Measurements from ENCODE around the gene GOLIM4. TPM values are rescaled to one million over a fixed set of nuclear protein-coding genes. Genes with fewer than 3 reads are reported as not detected.
"Not testable (repeated sequence)": the region's sequence is repeated elsewhere in the genome, so short reads cannot be mapped to it uniquely, and the experiment has no call there.

The GOLIM4 gene
- polyA plus RNA-seq, 1 donor from 2014 or later = 3.2 TPM

DNA sequence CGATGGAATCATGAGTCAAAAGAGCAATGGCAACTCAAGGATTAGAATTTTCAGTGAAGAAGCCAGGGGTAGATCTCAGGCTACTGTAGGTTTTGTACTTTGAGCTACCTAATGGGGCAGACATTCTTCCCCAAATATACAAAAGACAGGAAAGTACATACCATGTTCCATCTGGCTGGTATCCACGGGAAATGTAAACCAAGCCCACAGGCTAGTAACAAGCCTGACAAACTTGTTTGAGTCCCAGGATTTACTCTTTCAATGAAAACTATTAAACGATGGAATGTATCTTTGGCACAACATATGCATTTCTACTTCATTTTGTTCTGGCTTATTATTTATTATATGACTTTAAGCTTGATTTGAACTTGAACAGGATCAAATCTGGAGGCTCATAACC, 44.2 kb upstream of the GOLIM4 start:
- H3K9me2 ChIP-seq (ENCODE audit: insufficient read depth, low read length) = no peaks in the 10 kb centered on the region
- no peaks in the 10 kb centered on the region for H3K79me2 ChIP-seq (replicated peaks; ENCODE audit: insufficient read depth, low read length)
- no peaks in the 10 kb centered on the region for H3K9me3 ChIP-seq (ENCODE audit: low read length)
- no peak overlapping the region for H3K27ac ChIP-seq (ENCODE audit: low read length)
- no peaks in the 10 kb centered on the region for H3K27me3 ChIP-seq (ENCODE audit: insufficient read depth, low read depth, low read length)
- no peak overlapping the region for H3K4me2 ChIP-seq (ENCODE audit: low read length)
- no peaks in the 10 kb centered on the region for H3F3A ChIP-seq (ENCODE audit: insufficient read depth, low read length, poor library complexity, severe bottlenecking)
- no peaks in the 10 kb centered on the region for H3K36me3 ChIP-seq (ENCODE audit: insufficient read depth, low read length)
- H3K9ac ChIP-seq (ENCODE audit: low read length) = no peak overlapping the region
- no peak for TF ChIP-seq EZH2 (IDR thresholded peaks at IDR 0.05; ENCODE audit: borderline replicate concordance, insufficient read depth, low read length, poor library complexity, severe bottlenecking)
- H3K4me3 ChIP-seq (ENCODE audit: low read length) = no peak overlapping the region
- H4K20me1 ChIP-seq (ENCODE audit: insufficient read depth) = no peaks in the 10 kb centered on the region
- no peak overlapping the region for H2AFZ ChIP-seq (ENCODE audit: low read depth, low read length)

DNA sequence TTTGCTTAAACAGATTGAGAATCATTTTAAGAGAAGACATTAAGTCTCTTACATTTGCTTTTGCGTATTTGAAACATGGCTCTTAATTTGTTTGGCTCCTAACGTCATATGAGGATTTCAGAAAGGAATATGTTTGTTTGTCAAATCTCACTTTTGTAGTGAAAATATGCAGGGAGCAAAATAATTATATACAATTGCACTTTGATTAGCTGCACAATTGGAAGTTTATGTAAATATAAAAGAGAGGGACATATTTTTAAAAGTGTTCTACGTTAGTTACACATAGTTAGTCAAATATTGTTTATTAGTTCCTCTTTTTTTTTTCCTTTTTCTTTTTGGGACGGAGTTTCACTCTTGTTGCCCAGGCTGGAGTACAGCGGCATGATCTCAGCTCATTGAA, 42.7 kb upstream of the GOLIM4 start:
- no peak overlapping the region for H2AFZ ChIP-seq (ENCODE audit: low read depth, low read length)
- no peaks in the 10 kb centered on the region for H3K36me3 ChIP-seq (ENCODE audit: insufficient read depth, low read length)
- H3K4me2 ChIP-seq (ENCODE audit: low read length) = no peak overlapping the region
- H3K9me3 ChIP-seq (ENCODE audit: low read length) = no peaks in the 10 kb centered on the region
- H3K27ac ChIP-seq (ENCODE audit: low read length) = no peak overlapping the region
- no peak overlapping the region for H3K4me3 ChIP-seq (ENCODE audit: low read length)
- no peaks in the 10 kb centered on the region for H3K9me2 ChIP-seq (ENCODE audit: insufficient read depth, low read length)
- no peaks in the 10 kb centered on the region for H3K27me3 ChIP-seq (ENCODE audit: insufficient read depth, low read depth, low read length)
- no peaks in the 10 kb centered on the region for H3F3A ChIP-seq (ENCODE audit: insufficient read depth, low read length, poor library complexity, severe bottlenecking)
- no peak overlapping the region for H3K9ac ChIP-seq (ENCODE audit: low read length)
- H4K20me1 ChIP-seq (ENCODE audit: insufficient read depth) = no peaks in the 10 kb centered on the region
- H3K79me2 ChIP-seq (replicated peaks; ENCODE audit: insufficient read depth, low read length) = no peaks in the 10 kb centered on the region
- no peak for TF ChIP-seq RAD21 (conservative IDR thresholded peaks at IDR 0.05)
- TF ChIP-seq, protein P1, sequence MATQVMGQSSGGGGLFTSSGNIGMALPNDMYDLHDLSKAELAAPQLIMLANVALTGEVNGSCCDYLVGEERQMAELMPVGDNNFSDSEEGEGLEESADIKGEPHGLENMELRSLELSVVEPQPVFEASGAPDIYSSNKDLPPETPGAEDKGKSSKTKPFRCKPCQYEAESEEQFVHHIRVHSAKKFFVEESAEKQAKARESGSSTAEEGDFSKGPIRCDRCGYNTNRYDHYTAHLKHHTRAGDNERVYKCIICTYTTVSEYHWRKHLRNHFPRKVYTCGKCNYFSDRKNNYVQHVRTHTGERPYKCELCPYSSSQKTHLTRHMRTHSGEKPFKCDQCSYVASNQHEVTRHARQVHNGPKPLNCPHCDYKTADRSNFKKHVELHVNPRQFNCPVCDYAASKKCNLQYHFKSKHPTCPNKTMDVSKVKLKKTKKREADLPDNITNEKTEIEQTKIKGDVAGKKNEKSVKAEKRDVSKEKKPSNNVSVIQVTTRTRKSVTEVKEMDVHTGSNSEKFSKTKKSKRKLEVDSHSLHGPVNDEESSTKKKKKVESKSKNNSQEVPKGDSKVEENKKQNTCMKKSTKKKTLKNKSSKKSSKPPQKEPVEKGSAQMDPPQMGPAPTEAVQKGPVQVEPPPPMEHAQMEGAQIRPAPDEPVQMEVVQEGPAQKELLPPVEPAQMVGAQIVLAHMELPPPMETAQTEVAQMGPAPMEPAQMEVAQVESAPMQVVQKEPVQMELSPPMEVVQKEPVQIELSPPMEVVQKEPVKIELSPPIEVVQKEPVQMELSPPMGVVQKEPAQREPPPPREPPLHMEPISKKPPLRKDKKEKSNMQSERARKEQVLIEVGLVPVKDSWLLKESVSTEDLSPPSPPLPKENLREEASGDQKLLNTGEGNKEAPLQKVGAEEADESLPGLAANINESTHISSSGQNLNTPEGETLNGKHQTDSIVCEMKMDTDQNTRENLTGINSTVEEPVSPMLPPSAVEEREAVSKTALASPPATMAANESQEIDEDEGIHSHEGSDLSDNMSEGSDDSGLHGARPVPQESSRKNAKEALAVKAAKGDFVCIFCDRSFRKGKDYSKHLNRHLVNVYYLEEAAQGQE (IDR thresholded peaks at IDR 0.05; ENCODE audit: borderline replicate concordance) = no peak
- TF ChIP-seq SMC3 (conservative IDR thresholded peaks at IDR 0.05; ENCODE audit: poor library complexity) = no peak
- no peak for TF ChIP-seq EP300 (conservative IDR thresholded peaks at IDR 0.05; ENCODE audit: poor library complexity, severe bottlenecking)
- TF ChIP-seq EZH2 (IDR thresholded peaks at IDR 0.05; ENCODE audit: borderline replicate concordance, insufficient read depth, low read length, poor library complexity, severe bottlenecking) = no peak
- TF ChIP-seq MXI1 (conservative IDR thresholded peaks at IDR 0.05; ENCODE audit: poor library complexity, severe bottlenecking) = no peak
- no peak for TF ChIP-seq POLR2AphosphoS5 (IDR thresholded peaks at IDR 0.05)
- TF ChIP-seq TAF1 (IDR thresholded peaks at IDR 0.05; ENCODE audit: low read depth) = no peak
- TF ChIP-seq, protein P2, sequence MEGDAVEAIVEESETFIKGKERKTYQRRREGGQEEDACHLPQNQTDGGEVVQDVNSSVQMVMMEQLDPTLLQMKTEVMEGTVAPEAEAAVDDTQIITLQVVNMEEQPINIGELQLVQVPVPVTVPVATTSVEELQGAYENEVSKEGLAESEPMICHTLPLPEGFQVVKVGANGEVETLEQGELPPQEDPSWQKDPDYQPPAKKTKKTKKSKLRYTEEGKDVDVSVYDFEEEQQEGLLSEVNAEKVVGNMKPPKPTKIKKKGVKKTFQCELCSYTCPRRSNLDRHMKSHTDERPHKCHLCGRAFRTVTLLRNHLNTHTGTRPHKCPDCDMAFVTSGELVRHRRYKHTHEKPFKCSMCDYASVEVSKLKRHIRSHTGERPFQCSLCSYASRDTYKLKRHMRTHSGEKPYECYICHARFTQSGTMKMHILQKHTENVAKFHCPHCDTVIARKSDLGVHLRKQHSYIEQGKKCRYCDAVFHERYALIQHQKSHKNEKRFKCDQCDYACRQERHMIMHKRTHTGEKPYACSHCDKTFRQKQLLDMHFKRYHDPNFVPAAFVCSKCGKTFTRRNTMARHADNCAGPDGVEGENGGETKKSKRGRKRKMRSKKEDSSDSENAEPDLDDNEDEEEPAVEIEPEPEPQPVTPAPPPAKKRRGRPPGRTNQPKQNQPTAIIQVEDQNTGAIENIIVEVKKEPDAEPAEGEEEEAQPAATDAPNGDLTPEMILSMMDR (IDR thresholded peaks at IDR 0.05; ENCODE audit: poor library complexity, severe bottlenecking) = no peak

DNA sequence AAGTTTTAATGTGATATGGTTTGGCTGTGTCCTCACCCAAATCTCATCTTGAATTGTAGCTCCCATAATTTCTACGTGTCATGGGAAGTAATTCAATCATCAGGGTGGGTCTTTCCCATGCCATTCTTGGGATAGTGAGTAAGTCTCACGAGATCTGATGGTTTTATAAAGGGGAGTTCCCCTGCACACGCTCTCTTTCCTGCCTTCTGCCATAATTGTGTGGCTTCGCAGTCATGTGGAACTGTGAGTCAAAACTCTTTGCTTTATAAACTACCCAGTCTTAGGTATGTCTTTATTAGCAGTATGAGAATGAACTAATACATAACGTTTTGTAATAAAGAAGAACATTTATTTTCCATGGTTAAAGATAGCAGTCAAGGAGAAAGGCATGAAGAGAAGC, 39.2 kb upstream of the GOLIM4 start:
- no peak overlapping the region for H3K9ac ChIP-seq (ENCODE audit: low read length)
- no peaks in the 10 kb centered on the region for H4K20me1 ChIP-seq (ENCODE audit: insufficient read depth)
- no peaks in the 10 kb centered on the region for H3K27me3 ChIP-seq (ENCODE audit: insufficient read depth, low read depth, low read length)
- H2AFZ ChIP-seq (ENCODE audit: low read depth, low read length) = no peak overlapping the region
- TF ChIP-seq EP300 (conservative IDR thresholded peaks at IDR 0.05; ENCODE audit: poor library complexity, severe bottlenecking) (no peak), TAF1 (IDR thresholded peaks at IDR 0.05; ENCODE audit: low read depth) (no peak)
- no peaks in the 10 kb centered on the region for H3K9me3 ChIP-seq (ENCODE audit: low read length)
- no peak overlapping the region for H3K27ac ChIP-seq (ENCODE audit: low read length)
- no peaks in the 10 kb centered on the region for H3K9me2 ChIP-seq (ENCODE audit: insufficient read depth, low read length)
- H3F3A ChIP-seq (ENCODE audit: insufficient read depth, low read length, poor library complexity, severe bottlenecking) = no peaks in the 10 kb centered on the region
- no peak overlapping the region for H3K4me2 ChIP-seq (ENCODE audit: low read length)
- no peaks in the 10 kb centered on the region for H3K36me3 ChIP-seq (ENCODE audit: insufficient read depth, low read length)
- no peaks in the 10 kb centered on the region for H3K79me2 ChIP-seq (replicated peaks; ENCODE audit: insufficient read depth, low read length)
- no peak overlapping the region for H3K4me3 ChIP-seq (ENCODE audit: low read length)

DNA sequence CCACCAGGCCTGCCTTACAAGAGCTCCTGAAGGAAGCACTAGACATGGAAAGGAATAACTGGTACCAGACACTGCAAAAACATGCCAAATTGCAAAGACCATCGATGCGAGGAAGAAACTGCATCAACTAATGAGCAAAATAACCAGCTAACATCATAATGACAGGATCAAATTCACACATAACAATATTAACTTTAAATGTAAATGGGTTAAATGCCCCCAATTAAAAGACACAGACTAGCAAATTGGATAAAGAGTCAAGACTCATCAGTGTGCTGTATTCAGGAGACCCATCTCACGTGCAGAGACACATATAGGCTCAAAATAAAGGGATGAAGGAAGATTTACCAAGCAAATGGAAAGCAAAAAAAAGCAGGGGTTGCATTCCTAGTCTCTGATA, 34.5 kb upstream of the GOLIM4 start:
- not testable (repeated sequence) for H3K9me3 ChIP-seq (ENCODE audit: low read length); H2AFZ ChIP-seq (ENCODE audit: low read depth, low read length); H3K4me2 ChIP-seq (ENCODE audit: low read length); H3K27me3 ChIP-seq (ENCODE audit: insufficient read depth, low read depth, low read length); H4K20me1 ChIP-seq (ENCODE audit: insufficient read depth); H3K9ac ChIP-seq (ENCODE audit: low read length); H3K36me3 ChIP-seq (ENCODE audit: insufficient read depth, low read length); H3K27ac ChIP-seq (ENCODE audit: low read length); H3K79me2 ChIP-seq (replicated peaks; ENCODE audit: insufficient read depth, low read length); H3F3A ChIP-seq (ENCODE audit: insufficient read depth, low read length, poor library complexity, severe bottlenecking); H3K4me3 ChIP-seq (ENCODE audit: low read length); H3K9me2 ChIP-seq (ENCODE audit: insufficient read depth, low read length)

DNA sequence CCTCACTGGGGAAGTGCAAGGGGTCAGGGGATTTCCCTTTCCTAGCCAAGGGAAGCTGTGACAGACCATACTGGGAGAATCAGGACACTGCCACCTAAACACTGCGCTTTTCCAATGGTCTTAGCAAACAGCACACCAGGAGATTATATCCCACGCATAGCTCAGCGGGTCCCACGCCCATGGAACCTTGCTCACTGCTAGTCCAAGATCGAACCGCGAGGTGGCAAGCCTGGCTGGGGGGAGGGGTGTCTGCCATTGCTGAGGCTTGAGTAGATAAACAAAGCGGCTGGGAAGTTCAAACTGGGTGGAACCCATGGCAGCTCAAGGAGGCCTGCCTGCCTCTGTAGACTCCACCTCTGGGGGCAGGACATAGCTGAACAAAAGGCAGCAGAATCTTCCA, 32.7 kb upstream of the GOLIM4 start:
- not testable (repeated sequence) for H3K79me2 ChIP-seq (replicated peaks; ENCODE audit: insufficient read depth, low read length); H3K9me3 ChIP-seq (ENCODE audit: low read length); H3F3A ChIP-seq (ENCODE audit: insufficient read depth, low read length, poor library complexity, severe bottlenecking); H3K4me2 ChIP-seq (ENCODE audit: low read length); H3K9me2 ChIP-seq (ENCODE audit: insufficient read depth, low read length); H3K9ac ChIP-seq (ENCODE audit: low read length); H3K27me3 ChIP-seq (ENCODE audit: insufficient read depth, low read depth, low read length); H3K36me3 ChIP-seq (ENCODE audit: insufficient read depth, low read length); H3K4me3 ChIP-seq (ENCODE audit: low read length); H3K27ac ChIP-seq (ENCODE audit: low read length); H2AFZ ChIP-seq (ENCODE audit: low read depth, low read length); H4K20me1 ChIP-seq (ENCODE audit: insufficient read depth)

Measured in neural cell (in vitro differentiated cells).